GM23338 (cell line): ENCODE data around the gene TMEM212. TPM values are rescaled to one million over a fixed set of nuclear protein-coding genes. Genes with fewer than 3 reads are reported as not detected.

Source experiments
- ATAC-seq: fragments of 200-7000 bp; cut with Tn5 transposase; 3 replicates; pipeline ENCODE4 v1.9.1; 2020
- DNase-seq: peaks from one replicate; pipeline ENCODE4 v3.0.0-alpha.2; 2015; ENCODE audit warnings: low spot score
- H2AFZ ChIP-seq: fragments of 200-600 bp; sonication (generic); 2 replicates; pipeline ENCODE4 v1.8.0; 2016; ENCODE audit warnings: antibody characterized with exemption, mild to moderate bottlenecking, moderate library complexity
- H3F3A ChIP-seq: fragments of 200-600 bp; sonication (generic); replicated peaks from 2 replicates; pipeline ENCODE4 v1.8.0; 2017; ENCODE audit warnings: antibody characterized with exemption, mixed run types, low read depth
- H3K27ac ChIP-seq: fragments of 200-600 bp; sonication (generic); 2 replicates; pipeline ENCODE4 v1.6.1; 2016; ENCODE audit warnings: low read depth
- H3K27me3 ChIP-seq: fragments of 200-600 bp; sonication (generic); 2 replicates; pipeline ENCODE4 v1.8.0; 2016; ENCODE audit warnings: mild to moderate bottlenecking, mixed run types, moderate library complexity; ENCODE audit not compliant: insufficient read depth
- H3K36me3 ChIP-seq: fragments of 200-600 bp; sonication (generic); 2 replicates; pipeline ENCODE4 v1.8.0; 2016; ENCODE audit warnings: mild to moderate bottlenecking; ENCODE audit not compliant: insufficient read depth
- H3K4me1 ChIP-seq: fragments of 200-600 bp; sonication (generic); 2 replicates; pipeline ENCODE4 v1.8.0; 2016; ENCODE audit warnings: mild to moderate bottlenecking, moderate library complexity; ENCODE audit not compliant: insufficient read depth
- H3K4me2 ChIP-seq: fragments of 200-600 bp; sonication (generic); 2 replicates; pipeline ENCODE4 v1.7.1; 2017; ENCODE audit warnings: mixed run types
- H3K4me3 ChIP-seq: fragments of 200-600 bp; sonication (generic); 2 replicates; pipeline ENCODE4 v1.6.1; 2016; ENCODE audit warnings: mixed run types
- H3K79me2 ChIP-seq: fragments of 200-600 bp; sonication (generic); replicated peaks from 2 replicates; pipeline ENCODE4 v1.8.0; 2017; ENCODE audit warnings: mild to moderate bottlenecking; ENCODE audit not compliant: insufficient read depth
- H3K9me2 ChIP-seq: fragments of 200-600 bp; sonication (generic); 2 replicates; pipeline ENCODE4 v1.8.0; 2017; ENCODE audit not compliant: insufficient read depth
- H4K20me1 ChIP-seq: fragments of 200-600 bp; sonication (generic); replicated peaks from 2 replicates; pipeline ENCODE4 v1.8.0; 2017; ENCODE audit warnings: mild to moderate bottlenecking; ENCODE audit not compliant: insufficient read depth
- H3K27ac Mint-ChIP-seq: 2 replicates; pipeline ENCODE4 v1.8.0; 2020; ENCODE audit warnings: inconsistent platforms, mild to moderate bottlenecking, moderate library complexity, mixed read lengths
- H3K27me3 Mint-ChIP-seq: 3 replicates; pipeline ENCODE4 v1.8.0; 2022; ENCODE audit warnings: low read depth, mild to moderate bottlenecking, moderate library complexity, mixed read lengths, inconsistent platforms; ENCODE audit not compliant: insufficient read depth, poor library complexity
- H3K36me3 Mint-ChIP-seq: 3 replicates; pipeline ENCODE4 v1.8.0; 2021; ENCODE audit warnings: low read depth, mild to moderate bottlenecking, inconsistent platforms, moderate library complexity, mixed read lengths
- H3K4me1 Mint-ChIP-seq: 3 replicates; pipeline ENCODE4 v1.8.0; 2020; ENCODE audit warnings: mild to moderate bottlenecking, inconsistent platforms, mixed read lengths
- H3K4me3 Mint-ChIP-seq: 3 replicates; pipeline ENCODE4 v1.8.0; 2021; ENCODE audit warnings: moderate library complexity, mild to moderate bottlenecking, inconsistent platforms, mixed read lengths
- H3K9me3 Mint-ChIP-seq: 3 replicates; pipeline ENCODE4 v1.8.0; 2020; ENCODE audit warnings: moderate library complexity, mild to moderate bottlenecking, inconsistent platforms, mixed read lengths
- CREB1 ChIP-seq: fragments of 250-450 bp; sonication (Bioruptor Pico); IDR thresholded peaks from 2 replicates; pipeline ENCODE4 v1.5.0; 2020; ENCODE audit warnings: low read depth, mild to moderate bottlenecking, moderate library complexity
- EZH2 ChIP-seq: fragments of 200-600 bp; sonication (generic); IDR thresholded peaks from one replicate; pipeline ENCODE4 v1.8.0; 2017; ENCODE audit warnings: antibody characterized with exemption, mild to moderate bottlenecking, low read depth; ENCODE audit not compliant: unreplicated experiment
- EZH2phosphoT487 ChIP-seq: fragments of 200-600 bp; sonication (generic); IDR thresholded peaks from one replicate; pipeline ENCODE4 v1.8.1; 2018; ENCODE audit warnings: antibody characterized with exemption; ENCODE audit not compliant: unreplicated experiment
- JUNB ChIP-seq: IDR thresholded peaks from one replicate; pipeline ENCODE4 v1.6.1; 2016; ENCODE audit warnings: antibody characterized with exemption; ENCODE audit not compliant: unreplicated experiment
- NANOG ChIP-seq: IDR thresholded peaks from 2 replicates; pipeline ENCODE4 v1.6.1; 2016; ENCODE audit warnings: antibody characterized with exemption, borderline replicate concordance
- POLR2AphosphoS5 ChIP-seq: IDR thresholded peaks from 2 replicates; pipeline ENCODE4 v1.6.1; 2016; ENCODE audit warnings: antibody characterized with exemption, low read depth
- STAT1 ChIP-seq: IDR thresholded peaks from one replicate; pipeline ENCODE4 v1.6.1; 2016; ENCODE audit warnings: antibody characterized with exemption; ENCODE audit not compliant: unreplicated experiment
- ZNF114 ChIP-seq: fragments of 250-450 bp; sonication (Bioruptor Pico); IDR thresholded peaks from 2 replicates; pipeline ENCODE4 v1.5.0; 2020; ENCODE audit warnings: mild to moderate bottlenecking, moderate library complexity
- ZNF331 ChIP-seq: fragments of 250-450 bp; sonication (Bioruptor Pico); IDR thresholded peaks from 2 replicates; pipeline ENCODE4 v1.5.0; 2020; ENCODE audit warnings: low read depth, mild to moderate bottlenecking, moderate library complexity
- polyA plus RNA-seq: library from polyadenylated mRNA; unstranded; fragments of >200 nt; fragmentation: Nextera tagmentation; extraction: Ambion mirVana; gene quantifications from 2 replicates; pipeline ENCODE4 v1.2.1, GENCODE V29; 2016
- total RNA-seq: library from RNA; depleted of rRNA; stranded (reverse); fragments of >200 nt; shearing (Covaris generic); gene quantifications from 2 replicates; pipeline ENCODE4 v1.2.3, GENCODE V29; 2014
- TF ChIP-seq, protein P1 (sequence below): IDR thresholded peaks from 2 replicates; pipeline ENCODE4 v1.6.1; 2016; ENCODE audit warnings: antibody characterized with exemption
- TF ChIP-seq, protein P2 (sequence below): fragments of 250-450 bp; sonication (Bioruptor Pico); IDR thresholded peaks from 2 replicates; pipeline ENCODE4 v1.5.0; 2020; ENCODE audit warnings: mild to moderate bottlenecking, moderate library complexity
- TF ChIP-seq, protein P3 (sequence below), 2 experiments: fragments of 200-600 bp in 1 of 2; sonication (generic) in 1 of 2; conservative IDR thresholded peaks; 2 replicates each; pipeline versions ENCODE4 v1.5.1 to v1.6.1; 2016 to 2017; ENCODE audit warnings: antibody characterized with exemption in 2 of 2, low read depth in 2 of 2, mild to moderate bottlenecking in 2 of 2, moderate library complexity in 1 of 2
- TF ChIP-seq, protein P4 (sequence below): IDR thresholded peaks from one replicate; pipeline ENCODE4 v1.6.1; 2018; ENCODE audit warnings: antibody characterized with exemption; ENCODE audit not compliant: unreplicated experiment

Gene TMEM212
- total and polyA plus RNA-seq, 2 experiments from 2014 or later: not detected

DNA sequence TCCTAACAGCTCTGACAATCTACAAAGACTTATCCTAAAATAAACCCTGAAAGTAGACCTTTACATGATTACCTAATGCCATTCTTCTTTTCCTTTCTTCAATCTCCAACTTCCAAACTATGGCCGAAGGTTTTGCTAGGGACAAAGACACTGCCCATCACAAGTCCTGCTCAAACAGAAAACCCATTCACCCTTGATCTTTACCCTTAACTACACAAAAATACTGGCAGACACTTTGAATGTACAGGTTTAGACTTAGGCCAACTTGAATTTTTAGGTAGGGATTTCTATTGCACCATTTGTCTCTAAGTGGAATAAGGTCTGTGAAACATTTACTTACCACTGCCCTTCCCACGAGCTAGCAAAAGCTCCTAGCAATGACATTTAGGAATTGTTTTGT, 64.6 kb downstream of the TMEM212 start:
- Histone ChIP-seq H3K4me2 (no peak overlapping the region), H3K36me3 (0 out of 2 replicates have a peak, but pooled peaks cover 12% of the 10 kb centered on the region), H3F3A (no peaks in the 10 kb centered on the region), H4K20me1 (no peaks in the 10 kb centered on the region), H3K27me3 (no peaks in the 10 kb centered on the region), H3K79me2 (no peaks in the 10 kb centered on the region), H3K27ac (no peak overlapping the region), H2AFZ (no peak overlapping the region), H3K4me1 (no peaks in the 10 kb centered on the region), H3K9me2 (no peaks in the 10 kb centered on the region), H3K4me3 (no peak overlapping the region)
- no peak for ATAC-seq
- no peak for DNase-seq
- Mint-ChIP-seq H3K27ac (no peak overlapping the region), H3K27me3 (no peaks in the 10 kb centered on the region), H3K9me3 (peaks cover 45% of the 10 kb centered on the region), H3K4me3 (no peak overlapping the region), H3K4me1 (no peaks in the 10 kb centered on the region; the same call in 2 of the 3 replicates), H3K36me3 (peaks cover 23% of the 10 kb centered on the region)
- no peak for TF ChIP-seq ZNF331 (CRISPR knock-in tag)
- TF ChIP-seq, protein P1, sequence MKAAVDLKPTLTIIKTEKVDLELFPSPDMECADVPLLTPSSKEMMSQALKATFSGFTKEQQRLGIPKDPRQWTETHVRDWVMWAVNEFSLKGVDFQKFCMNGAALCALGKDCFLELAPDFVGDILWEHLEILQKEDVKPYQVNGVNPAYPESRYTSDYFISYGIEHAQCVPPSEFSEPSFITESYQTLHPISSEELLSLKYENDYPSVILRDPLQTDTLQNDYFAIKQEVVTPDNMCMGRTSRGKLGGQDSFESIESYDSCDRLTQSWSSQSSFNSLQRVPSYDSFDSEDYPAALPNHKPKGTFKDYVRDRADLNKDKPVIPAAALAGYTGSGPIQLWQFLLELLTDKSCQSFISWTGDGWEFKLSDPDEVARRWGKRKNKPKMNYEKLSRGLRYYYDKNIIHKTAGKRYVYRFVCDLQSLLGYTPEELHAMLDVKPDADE: no peak
- TF ChIP-seq, protein P2, sequence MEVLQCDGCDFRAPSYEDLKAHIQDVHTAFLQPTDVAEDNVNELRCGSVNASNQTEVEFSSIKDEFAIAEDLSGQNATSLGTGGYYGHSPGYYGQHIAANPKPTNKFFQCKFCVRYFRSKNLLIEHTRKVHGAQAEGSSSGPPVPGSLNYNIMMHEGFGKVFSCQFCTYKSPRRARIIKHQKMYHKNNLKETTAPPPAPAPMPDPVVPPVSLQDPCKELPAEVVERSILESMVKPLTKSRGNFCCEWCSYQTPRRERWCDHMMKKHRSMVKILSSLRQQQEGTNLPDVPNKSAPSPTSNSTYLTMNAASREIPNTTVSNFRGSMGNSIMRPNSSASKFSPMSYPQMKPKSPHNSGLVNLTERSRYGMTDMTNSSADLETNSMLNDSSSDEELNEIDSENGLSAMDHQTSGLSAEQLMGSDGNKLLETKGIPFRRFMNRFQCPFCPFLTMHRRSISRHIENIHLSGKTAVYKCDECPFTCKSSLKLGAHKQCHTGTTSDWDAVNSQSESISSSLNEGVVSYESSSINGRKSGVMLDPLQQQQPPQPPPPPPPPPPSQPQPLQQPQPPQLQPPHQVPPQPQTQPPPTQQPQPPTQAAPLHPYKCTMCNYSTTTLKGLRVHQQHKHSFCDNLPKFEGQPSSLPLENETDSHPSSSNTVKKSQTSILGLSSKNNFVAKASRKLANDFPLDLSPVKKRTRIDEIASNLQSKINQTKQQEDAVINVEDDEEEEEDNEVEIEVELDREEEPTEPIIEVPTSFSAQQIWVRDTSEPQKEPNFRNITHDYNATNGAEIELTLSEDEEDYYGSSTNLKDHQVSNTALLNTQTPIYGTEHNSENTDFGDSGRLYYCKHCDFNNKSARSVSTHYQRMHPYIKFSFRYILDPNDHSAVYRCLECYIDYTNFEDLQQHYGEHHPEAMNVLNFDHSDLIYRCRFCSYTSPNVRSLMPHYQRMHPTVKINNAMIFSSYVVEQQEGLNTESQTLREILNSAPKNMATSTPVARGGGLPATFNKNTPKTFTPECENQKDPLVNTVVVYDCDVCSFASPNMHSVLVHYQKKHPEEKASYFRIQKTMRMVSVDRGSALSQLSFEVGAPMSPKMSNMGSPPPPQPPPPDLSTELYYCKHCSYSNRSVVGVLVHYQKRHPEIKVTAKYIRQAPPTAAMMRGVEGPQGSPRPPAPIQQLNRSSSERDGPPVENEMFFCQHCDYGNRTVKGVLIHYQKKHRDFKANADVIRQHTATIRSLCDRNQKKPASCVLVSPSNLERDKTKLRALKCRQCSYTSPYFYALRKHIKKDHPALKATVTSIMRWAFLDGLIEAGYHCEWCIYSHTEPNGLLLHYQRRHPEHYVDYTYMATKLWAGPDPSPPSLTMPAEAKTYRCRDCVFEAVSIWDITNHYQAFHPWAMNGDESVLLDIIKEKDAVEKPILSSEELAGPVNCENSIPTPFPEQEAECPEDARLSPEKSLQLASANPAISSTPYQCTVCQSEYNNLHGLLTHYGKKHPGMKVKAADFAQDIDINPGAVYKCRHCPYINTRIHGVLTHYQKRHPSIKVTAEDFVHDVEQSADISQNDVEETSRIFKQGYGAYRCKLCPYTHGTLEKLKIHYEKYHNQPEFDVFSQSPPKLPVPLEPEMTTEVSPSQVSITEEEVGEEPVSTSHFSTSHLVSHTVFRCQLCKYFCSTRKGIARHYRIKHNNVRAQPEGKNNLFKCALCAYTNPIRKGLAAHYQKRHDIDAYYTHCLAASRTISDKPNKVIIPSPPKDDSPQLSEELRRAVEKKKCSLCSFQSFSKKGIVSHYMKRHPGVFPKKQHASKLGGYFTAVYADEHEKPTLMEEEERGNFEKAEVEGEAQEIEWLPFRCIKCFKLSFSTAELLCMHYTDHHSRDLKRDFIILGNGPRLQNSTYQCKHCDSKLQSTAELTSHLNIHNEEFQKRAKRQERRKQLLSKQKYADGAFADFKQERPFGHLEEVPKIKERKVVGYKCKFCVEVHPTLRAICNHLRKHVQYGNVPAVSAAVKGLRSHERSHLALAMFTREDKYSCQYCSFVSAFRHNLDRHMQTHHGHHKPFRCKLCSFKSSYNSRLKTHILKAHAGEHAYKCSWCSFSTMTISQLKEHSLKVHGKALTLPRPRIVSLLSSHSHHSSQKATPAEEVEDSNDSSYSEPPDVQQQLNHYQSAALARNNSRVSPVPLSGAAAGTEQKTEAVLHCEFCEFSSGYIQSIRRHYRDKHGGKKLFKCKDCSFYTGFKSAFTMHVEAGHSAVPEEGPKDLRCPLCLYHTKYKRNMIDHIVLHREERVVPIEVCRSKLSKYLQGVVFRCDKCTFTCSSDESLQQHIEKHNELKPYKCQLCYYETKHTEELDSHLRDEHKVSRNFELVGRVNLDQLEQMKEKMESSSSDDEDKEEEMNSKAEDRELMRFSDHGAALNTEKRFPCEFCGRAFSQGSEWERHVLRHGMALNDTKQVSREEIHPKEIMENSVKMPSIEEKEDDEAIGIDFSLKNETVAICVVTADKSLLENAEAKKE (CRISPR knock-in tag): no peak
- TF ChIP-seq STAT1: no peak
- TF ChIP-seq EZH2phosphoT487: no peak
- TF ChIP-seq, protein P3, sequence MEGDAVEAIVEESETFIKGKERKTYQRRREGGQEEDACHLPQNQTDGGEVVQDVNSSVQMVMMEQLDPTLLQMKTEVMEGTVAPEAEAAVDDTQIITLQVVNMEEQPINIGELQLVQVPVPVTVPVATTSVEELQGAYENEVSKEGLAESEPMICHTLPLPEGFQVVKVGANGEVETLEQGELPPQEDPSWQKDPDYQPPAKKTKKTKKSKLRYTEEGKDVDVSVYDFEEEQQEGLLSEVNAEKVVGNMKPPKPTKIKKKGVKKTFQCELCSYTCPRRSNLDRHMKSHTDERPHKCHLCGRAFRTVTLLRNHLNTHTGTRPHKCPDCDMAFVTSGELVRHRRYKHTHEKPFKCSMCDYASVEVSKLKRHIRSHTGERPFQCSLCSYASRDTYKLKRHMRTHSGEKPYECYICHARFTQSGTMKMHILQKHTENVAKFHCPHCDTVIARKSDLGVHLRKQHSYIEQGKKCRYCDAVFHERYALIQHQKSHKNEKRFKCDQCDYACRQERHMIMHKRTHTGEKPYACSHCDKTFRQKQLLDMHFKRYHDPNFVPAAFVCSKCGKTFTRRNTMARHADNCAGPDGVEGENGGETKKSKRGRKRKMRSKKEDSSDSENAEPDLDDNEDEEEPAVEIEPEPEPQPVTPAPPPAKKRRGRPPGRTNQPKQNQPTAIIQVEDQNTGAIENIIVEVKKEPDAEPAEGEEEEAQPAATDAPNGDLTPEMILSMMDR (conservative IDR thresholded peaks at IDR 0.05; ENCODE audit: low read depth in 2 of 2): no peak
- TF ChIP-seq, protein P4, sequence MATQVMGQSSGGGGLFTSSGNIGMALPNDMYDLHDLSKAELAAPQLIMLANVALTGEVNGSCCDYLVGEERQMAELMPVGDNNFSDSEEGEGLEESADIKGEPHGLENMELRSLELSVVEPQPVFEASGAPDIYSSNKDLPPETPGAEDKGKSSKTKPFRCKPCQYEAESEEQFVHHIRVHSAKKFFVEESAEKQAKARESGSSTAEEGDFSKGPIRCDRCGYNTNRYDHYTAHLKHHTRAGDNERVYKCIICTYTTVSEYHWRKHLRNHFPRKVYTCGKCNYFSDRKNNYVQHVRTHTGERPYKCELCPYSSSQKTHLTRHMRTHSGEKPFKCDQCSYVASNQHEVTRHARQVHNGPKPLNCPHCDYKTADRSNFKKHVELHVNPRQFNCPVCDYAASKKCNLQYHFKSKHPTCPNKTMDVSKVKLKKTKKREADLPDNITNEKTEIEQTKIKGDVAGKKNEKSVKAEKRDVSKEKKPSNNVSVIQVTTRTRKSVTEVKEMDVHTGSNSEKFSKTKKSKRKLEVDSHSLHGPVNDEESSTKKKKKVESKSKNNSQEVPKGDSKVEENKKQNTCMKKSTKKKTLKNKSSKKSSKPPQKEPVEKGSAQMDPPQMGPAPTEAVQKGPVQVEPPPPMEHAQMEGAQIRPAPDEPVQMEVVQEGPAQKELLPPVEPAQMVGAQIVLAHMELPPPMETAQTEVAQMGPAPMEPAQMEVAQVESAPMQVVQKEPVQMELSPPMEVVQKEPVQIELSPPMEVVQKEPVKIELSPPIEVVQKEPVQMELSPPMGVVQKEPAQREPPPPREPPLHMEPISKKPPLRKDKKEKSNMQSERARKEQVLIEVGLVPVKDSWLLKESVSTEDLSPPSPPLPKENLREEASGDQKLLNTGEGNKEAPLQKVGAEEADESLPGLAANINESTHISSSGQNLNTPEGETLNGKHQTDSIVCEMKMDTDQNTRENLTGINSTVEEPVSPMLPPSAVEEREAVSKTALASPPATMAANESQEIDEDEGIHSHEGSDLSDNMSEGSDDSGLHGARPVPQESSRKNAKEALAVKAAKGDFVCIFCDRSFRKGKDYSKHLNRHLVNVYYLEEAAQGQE: no peak
- no peak for TF ChIP-seq POLR2AphosphoS5
- TF ChIP-seq EZH2: no peak
- no peak for TF ChIP-seq ZNF114 (CRISPR knock-in tag)
- no peak for TF ChIP-seq JUNB
- no peak for TF ChIP-seq NANOG
- no peak for TF ChIP-seq CREB1 (CRISPR knock-in tag)
